Panc1 (cell line): ENCODE results near the gene NFYC.

Experiments
- POLR2AphosphoS5 ChIP-seq: IDR thresholded peaks from 2 replicates; pipeline ENCODE4 v1.6.1; 2012; ENCODE audit warnings: mild to moderate bottlenecking, low read depth, low read length, moderate library complexity
- TCF7L2 ChIP-seq: IDR thresholded peaks from 2 replicates; pipeline ENCODE4 v1.6.1; 2011; ENCODE audit warnings: mild to moderate bottlenecking, low read depth, low read length, inconsistent platforms
- TF ChIP-seq, protein P1 (sequence below): fragments of 450-650 bp; IDR thresholded peaks from 2 replicates; pipeline ENCODE4 v1.5.1; 2017; ENCODE audit warnings: mild to moderate bottlenecking

DNA sequence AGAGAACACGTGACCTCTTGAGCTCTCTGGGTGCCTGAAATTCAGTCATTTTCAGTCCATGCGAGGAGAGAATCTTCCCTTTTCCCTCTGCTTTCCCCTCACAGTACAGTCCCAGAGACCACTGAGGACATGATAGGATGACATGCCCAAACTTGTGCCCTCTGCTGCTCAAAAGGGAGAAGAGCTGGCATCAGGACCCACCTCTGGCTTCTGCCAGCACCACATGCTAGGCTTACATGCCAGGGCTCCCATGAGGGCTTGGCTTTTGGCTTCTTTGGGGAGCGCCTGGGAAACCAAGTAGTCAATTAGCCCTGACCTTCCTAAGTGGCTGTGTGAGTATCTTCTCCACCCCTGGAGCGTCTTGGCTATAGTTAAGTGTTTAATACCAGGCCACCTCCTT is 78.3 kb downstream of the NFYC start:
- TF ChIP-seq TCF7L2 (no peak), POLR2AphosphoS5 (no peak)
- TF ChIP-seq, protein P1, sequence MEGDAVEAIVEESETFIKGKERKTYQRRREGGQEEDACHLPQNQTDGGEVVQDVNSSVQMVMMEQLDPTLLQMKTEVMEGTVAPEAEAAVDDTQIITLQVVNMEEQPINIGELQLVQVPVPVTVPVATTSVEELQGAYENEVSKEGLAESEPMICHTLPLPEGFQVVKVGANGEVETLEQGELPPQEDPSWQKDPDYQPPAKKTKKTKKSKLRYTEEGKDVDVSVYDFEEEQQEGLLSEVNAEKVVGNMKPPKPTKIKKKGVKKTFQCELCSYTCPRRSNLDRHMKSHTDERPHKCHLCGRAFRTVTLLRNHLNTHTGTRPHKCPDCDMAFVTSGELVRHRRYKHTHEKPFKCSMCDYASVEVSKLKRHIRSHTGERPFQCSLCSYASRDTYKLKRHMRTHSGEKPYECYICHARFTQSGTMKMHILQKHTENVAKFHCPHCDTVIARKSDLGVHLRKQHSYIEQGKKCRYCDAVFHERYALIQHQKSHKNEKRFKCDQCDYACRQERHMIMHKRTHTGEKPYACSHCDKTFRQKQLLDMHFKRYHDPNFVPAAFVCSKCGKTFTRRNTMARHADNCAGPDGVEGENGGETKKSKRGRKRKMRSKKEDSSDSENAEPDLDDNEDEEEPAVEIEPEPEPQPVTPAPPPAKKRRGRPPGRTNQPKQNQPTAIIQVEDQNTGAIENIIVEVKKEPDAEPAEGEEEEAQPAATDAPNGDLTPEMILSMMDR = peak; percentile 46; the same call in 1 of the 2 replicates
